Thyroid gland (tissue), 4 donors: Measurements from ENCODE around the gene PEDS1. TPM values are rescaled to one million over a fixed set of nuclear protein-coding genes. Genes with fewer than 3 reads are reported as not detected.

ENCODE experiments used
- DNase-seq, 2 donors: peaks; one replicate each; pipeline ENCODE4 v3.0.0-alpha.2; 2019
- H3K27ac ChIP-seq, 3 donors: fragments of 200-600 bp; sonication (generic); 1 replicate in 2 of 3; 2 replicates in 1 of 3; pipeline ENCODE4 v1.5.1; 2016 to 2019; ENCODE audit warnings: mild to moderate bottlenecking in 1 of 3, moderate library complexity in 1 of 3
- H3K27me3 ChIP-seq: fragments of 200-600 bp; sonication (generic); one replicate; pipeline ENCODE4 v1.5.1; 2019
- H3K36me3 ChIP-seq, 2 donors: fragments of 200-600 bp; sonication (generic); one replicate each; pipeline ENCODE4 v1.5.1; 2016 to 2019
- H3K4me1 ChIP-seq, 2 donors: fragments of 200-600 bp; sonication (generic); one replicate each; pipeline ENCODE4 v1.5.1; 2017 to 2019
- H3K4me3 ChIP-seq, 3 donors: fragments of 200-600 bp; sonication (generic); replicated peaks in 1 of 3; 1 replicate in 2 of 3; 2 replicates in 1 of 3; pipeline ENCODE4 v1.5.1; 2016; ENCODE audit warnings: mild to moderate bottlenecking in 1 of 3
- H3K9me3 ChIP-seq: fragments of 200-600 bp; sonication (generic); one replicate; pipeline ENCODE4 v1.5.1; 2017
- POLR2A ChIP-seq, 2 donors: fragments of 450-650 bp; IDR thresholded peaks; one replicate each; pipeline ENCODE4 v1.6.1; 2017; ENCODE audit warnings: antibody characterized with exemption in 2 of 2, mild to moderate bottlenecking in 2 of 2, moderate library complexity in 1 of 2
- WGBS, 2 donors: methylation state at CpG; one replicate each; pipeline ENCODE4 v1.1.5; 2017; 5-methylcytosine and 5-hydroxymethylcytosine counted together
- intact Hi-C: fragments of 100-400 bp; cut with DNase I; formaldehyde crosslinking; loops from one replicate; pipeline ENCODE4 v1.15.1; 2023
- total RNA-seq, 4 donors: library from RNA; depleted of rRNA; stranded (reverse); fragments of >200 nt; gene quantifications; one replicate each; pipeline ENCODE4 v1.2.3, GENCODE V29; 2016
- TF ChIP-seq, protein P1 (sequence below), 6 experiments: fragments of 200-600 bp in 3 of 6; fragments of 450-650 bp in 3 of 6; sonication (generic) in 3 of 6; IDR thresholded peaks; one replicate each; pipeline ENCODE4 v1.5.1; 2016 to 2019; ENCODE audit warnings: antibody characterized with exemption in 6 of 6, mild to moderate bottlenecking in 2 of 6, inconsistent platforms in 1 of 6, moderate library complexity in 1 of 6

The PEDS1 gene
- total RNA-seq, 4 donors from 2014 or later: 15.8 to 22.7 (median 19.7) TPM

- intact Hi-C loops: no loop called here
- Histone ChIP-seq H3K27me3 (no peaks in the 10 kb centered on the region), H3K4me3 (peak within 1 kb of the TSS; percentile 90 to 96 (median 95)), H3K4me1 (peaks cover 27 to 37% of the 10 kb centered on the region in 2 donors), H3K9me3 (no peaks in the 10 kb centered on the region), H3K27ac (peak within 1 kb of the TSS; percentile 98 to 99 (median 99)), H3K36me3 (peaks cover 13 to 18% of the 10 kb centered on the region in 2 donors)
- TF ChIP-seq POLR2A (IDR thresholded peaks at IDR 0.05): peak; percentile 99 to 100
- TF ChIP-seq, protein P1, sequence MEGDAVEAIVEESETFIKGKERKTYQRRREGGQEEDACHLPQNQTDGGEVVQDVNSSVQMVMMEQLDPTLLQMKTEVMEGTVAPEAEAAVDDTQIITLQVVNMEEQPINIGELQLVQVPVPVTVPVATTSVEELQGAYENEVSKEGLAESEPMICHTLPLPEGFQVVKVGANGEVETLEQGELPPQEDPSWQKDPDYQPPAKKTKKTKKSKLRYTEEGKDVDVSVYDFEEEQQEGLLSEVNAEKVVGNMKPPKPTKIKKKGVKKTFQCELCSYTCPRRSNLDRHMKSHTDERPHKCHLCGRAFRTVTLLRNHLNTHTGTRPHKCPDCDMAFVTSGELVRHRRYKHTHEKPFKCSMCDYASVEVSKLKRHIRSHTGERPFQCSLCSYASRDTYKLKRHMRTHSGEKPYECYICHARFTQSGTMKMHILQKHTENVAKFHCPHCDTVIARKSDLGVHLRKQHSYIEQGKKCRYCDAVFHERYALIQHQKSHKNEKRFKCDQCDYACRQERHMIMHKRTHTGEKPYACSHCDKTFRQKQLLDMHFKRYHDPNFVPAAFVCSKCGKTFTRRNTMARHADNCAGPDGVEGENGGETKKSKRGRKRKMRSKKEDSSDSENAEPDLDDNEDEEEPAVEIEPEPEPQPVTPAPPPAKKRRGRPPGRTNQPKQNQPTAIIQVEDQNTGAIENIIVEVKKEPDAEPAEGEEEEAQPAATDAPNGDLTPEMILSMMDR (IDR thresholded peaks at IDR 0.05): peak; percentile 62 to 91 (median 83)
- WGBS, 2 donors: 0% methylated on average over 5 to 11 of the region's 89 CpGs
- DNase-seq: peak; percentile 92 to 93
Measured at GRCh38 chr20:50190251-50191064, 36.9 kb upstream of the PEDS1 start, which contains the start of gene CEBPB. Gene CEBPB (plus strand): TSS chr20:50190830. CDS start chr20:50191034, 204 bp downstream.

DNA sequence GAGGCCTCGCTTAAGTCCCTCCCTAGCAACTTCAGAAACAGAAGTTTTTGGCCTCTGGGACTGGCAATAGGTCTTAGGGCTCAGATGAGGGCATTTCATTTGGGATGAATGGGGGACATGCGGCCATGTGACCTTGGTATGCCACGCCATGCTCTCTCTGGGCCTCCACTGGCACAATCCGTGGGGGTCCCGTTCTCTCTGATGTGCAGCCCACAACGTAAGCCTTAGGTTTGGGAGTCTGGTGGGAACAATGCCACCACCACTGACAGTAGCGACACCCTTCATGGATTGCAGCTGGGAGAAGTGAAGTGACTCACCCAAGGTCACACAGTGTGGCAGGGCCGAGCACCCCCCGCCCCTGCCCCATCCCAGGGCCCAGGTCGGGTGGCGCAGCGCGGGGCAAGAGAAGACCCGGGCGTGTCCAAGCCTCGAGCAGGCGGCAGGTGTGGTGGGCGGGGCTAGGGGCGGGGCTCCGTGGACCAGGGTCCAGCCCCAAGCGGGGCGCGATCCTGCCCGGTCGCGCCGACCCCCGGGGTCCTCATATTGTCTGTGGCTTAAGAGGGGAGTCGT, 36.2 kb upstream of the PEDS1 start:
- WGBS, 2 donors: 66 to 95% methylated on average over 3 to 15 of the region's 29 CpGs
- intact Hi-C loops: loop anchor here (2.0 to 5.0 kb wide), 2 partner anchors 271 to 388 kb away; no protein-coding TSS in a partner anchor
- peak; percentile 41 to 50 for DNase-seq

DNA sequence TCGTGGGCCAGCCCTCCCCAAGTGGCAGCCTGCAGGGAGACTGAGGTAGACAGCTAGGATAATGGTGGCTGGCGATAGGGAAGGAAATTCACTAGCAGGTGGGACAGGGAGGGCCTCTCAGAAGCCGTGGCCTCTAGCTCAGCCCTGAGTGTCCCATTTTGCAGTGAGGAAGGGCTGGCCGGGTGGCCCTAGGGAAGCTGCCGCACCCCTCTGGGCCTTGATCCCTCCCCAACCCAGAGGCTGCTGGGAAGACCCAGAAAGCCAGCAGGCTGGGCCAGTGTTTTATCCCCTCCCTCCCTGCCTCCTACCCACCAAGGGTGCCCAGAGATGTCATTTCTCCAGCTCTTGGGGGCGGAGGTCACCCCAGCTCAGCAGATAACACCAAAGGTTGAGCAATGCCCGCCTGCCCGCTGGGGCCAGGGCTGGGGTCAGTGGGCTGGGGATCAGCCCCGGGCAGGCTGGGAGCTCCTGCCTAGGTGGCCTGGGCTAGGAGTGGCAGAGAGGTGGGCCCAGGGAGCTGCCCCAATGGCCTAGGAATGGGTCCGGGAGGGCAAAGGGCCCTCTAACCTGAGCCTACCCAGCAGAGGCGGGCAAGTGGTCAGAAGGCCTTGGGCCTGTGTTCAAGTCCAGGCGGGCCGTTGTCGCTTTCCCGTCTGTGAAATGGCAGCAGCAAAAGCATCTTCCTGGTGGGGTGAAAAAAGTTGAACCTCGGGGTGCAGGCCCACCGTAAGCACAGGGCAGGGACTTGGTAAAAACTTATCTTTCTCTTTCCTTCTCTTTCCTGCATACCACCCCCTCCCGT, 35.6 kb upstream of the PEDS1 start:
- no peaks in the 10 kb centered on the region for H3K27me3 ChIP-seq
- H3K4me1 ChIP-seq: peaks cover 13 to 23% of the 10 kb centered on the region in 2 donors
- intact Hi-C loops: loop anchor here (2.0 to 5.0 kb wide), 2 partner anchors 272 to 388 kb away; no protein-coding TSS in a partner anchor
- peak overlapping the region in 1 of 3 donors; percentile 98 for H3K27ac ChIP-seq
- no peak overlapping the region for H3K4me3 ChIP-seq
- peaks cover 8 to 12% of the 10 kb centered on the region in 2 donors for H3K36me3 ChIP-seq
- DNase-seq: no peak
- WGBS, 2 donors: 89 to 94% methylated on average over 13 of the region's 18 CpGs
- no peak for TF ChIP-seq POLR2A (IDR thresholded peaks at IDR 0.05)
- TF ChIP-seq, protein P1 (IDR thresholded peaks at IDR 0.05): no peak
- H3K9me3 ChIP-seq: no peaks in the 10 kb centered on the region

More for the DNA sequence above, 36.2 kb upstream of the PEDS1 start:
- H3K4me1 ChIP-seq: peaks cover 20 to 30% of the 10 kb centered on the region in 2 donors
- TF ChIP-seq, protein P1 (IDR thresholded peaks at IDR 0.05): no peak
- no peak for TF ChIP-seq POLR2A (IDR thresholded peaks at IDR 0.05)
- H3K27me3 ChIP-seq: no peaks in the 10 kb centered on the region
- peaks cover 13 to 18% of the 10 kb centered on the region in 2 donors for H3K36me3 ChIP-seq
- H3K9me3 ChIP-seq: no peaks in the 10 kb centered on the region
- peak overlapping the region; percentile 98 to 99 (median 99) for H3K27ac ChIP-seq
- peak overlapping the region in 1 of 3 donors; percentile 9 for H3K4me3 ChIP-seq

DNA sequence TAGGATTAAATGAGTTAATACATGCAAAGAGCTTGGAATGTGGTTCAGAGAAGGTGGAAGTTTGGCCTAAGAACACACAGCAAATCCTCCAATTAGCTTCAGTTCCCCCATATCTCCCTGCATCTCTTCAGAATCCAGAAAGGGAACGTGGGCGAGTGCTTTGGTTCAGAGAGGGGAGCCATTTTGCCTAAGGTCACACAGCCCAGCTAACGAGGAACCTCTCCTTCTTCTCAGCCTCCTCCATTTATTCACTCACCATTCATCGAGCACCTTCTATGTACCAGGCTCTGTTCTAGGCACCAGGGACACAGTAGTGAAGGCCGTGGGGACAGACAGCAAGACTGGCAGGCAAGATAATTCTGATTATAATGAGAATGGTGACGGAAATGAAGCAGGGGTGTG, 34.8 kb upstream of the PEDS1 start:
- Histone ChIP-seq H3K36me3 (peaks cover 3 to 7% of the 10 kb centered on the region in 2 donors), H3K27ac (peak overlapping the region in 1 of 3 donors; percentile 98), H3K4me3 (no peak overlapping the region), H3K27me3 (no peaks in the 10 kb centered on the region), H3K9me3 (no peaks in the 10 kb centered on the region), H3K4me1 (peaks cover 5 to 15% of the 10 kb centered on the region in 2 donors)
- WGBS, 2 donors: 93 to 96% methylated on average over 6 of the region's 6 CpGs
- TF ChIP-seq POLR2A (IDR thresholded peaks at IDR 0.05): no peak
- TF ChIP-seq, protein P1 (IDR thresholded peaks at IDR 0.05): no peak
- intact Hi-C loops: loop anchor here (2.0 to 5.0 kb wide), 2 partner anchors 273 to 389 kb away; no protein-coding TSS in a partner anchor
- no peak for DNase-seq
